Esophagus mucosa (tissue), 1 donor: Measurements from ENCODE around the gene BHLHE23. TPM values are rescaled to one million over a fixed set of nuclear protein-coding genes. Genes with fewer than 3 reads are reported as not detected.
"Not testable (repeated sequence)": the region's sequence is repeated elsewhere in the genome, so short reads cannot be mapped to it uniquely, and the experiment has no call there.

Source experiments
- ATAC-seq: fragments of 200-7000 bp; cut with Tn5 transposase; one replicate; pipeline ENCODE4 v1.9.1; 2020
- total RNA-seq: library from RNA; stranded (reverse); gene quantifications from one replicate; pipeline ENCODE4 v1.2.4, GENCODE V29; 2023
- donor health status: DM: yes; HTN: yes; CAD: no.

The BHLHE23 gene
- total RNA-seq, 1 donor from 2014 or later: not detected

GRCh38 chr20:62970307-62971210 lies 36.2 kb downstream of the BHLHE23 start:
- no peak for ATAC-seq

GRCh38 chr20:62969939-62970306 lies 36.8 kb downstream of the BHLHE23 start:
- ATAC-seq: no peak

- ATAC-seq: no peak
Observed at GRCh38 chr20:62969179-62969760, 37.5 kb downstream of the BHLHE23 start.

GRCh38 chr20:62968378-62969178 lies 38.2 kb downstream of the BHLHE23 start:
- ATAC-seq: no peak

- ATAC-seq: no peak
Observed at GRCh38 chr20:62967628-62968351, 39.0 kb downstream of the BHLHE23 start.

GRCh38 chr20:62967149-62967501 lies 39.6 kb downstream of the BHLHE23 start:
- no peak for ATAC-seq

- ATAC-seq: no peak
Observed at GRCh38 chr20:62966212-62967148, 40.3 kb downstream of the BHLHE23 start.

- ATAC-seq: no peak
Observed at GRCh38 chr20:62965363-62965771, 41.4 kb downstream of the BHLHE23 start.

- no peak for ATAC-seq
Observed at GRCh38 chr20:62964700-62965099, 42.1 kb downstream of the BHLHE23 start.

GRCh38 chr20:62963614-62964397 lies 43.0 kb downstream of the BHLHE23 start:
- ATAC-seq: no peak

- ATAC-seq: no peak
Observed at GRCh38 chr20:62962891-62963613, 43.7 kb downstream of the BHLHE23 start.

- ATAC-seq: no peak
Observed at GRCh38 chr20:62962221-62962879, 44.4 kb downstream of the BHLHE23 start.

GRCh38 chr20:62961799-62962198 lies 45.0 kb downstream of the BHLHE23 start:
- no peak for ATAC-seq

- no peak for ATAC-seq
Observed at GRCh38 chr20:62961310-62961783, 45.4 kb downstream of the BHLHE23 start.

GRCh38 chr20:62960446-62961309 lies 46.1 kb downstream of the BHLHE23 start:
- not testable (repeated sequence) for ATAC-seq

GRCh38 chr20:62959998-62960436 lies 46.7 kb downstream of the BHLHE23 start:
- ATAC-seq: no peak

GRCh38 chr20:62959101-62959971 lies 47.4 kb downstream of the BHLHE23 start:
- ATAC-seq: no peak
